GM20000 (cell line): Measurements from ENCODE around the gene MEIOSIN.

Source experiments
- DNase-seq: peaks from one replicate; pipeline ENCODE4 v3.0.0; 2012; ENCODE audit warnings: low spot score
- CTCF ChIP-seq: IDR thresholded peaks from 2 replicates; pipeline ENCODE4 v1.5.1; 2012; ENCODE audit warnings: mild to moderate bottlenecking, control low read depth; ENCODE audit errors: extremely low read depth, missing control alignments

MEIOSIN gene

GRCh38 chr19:45763691-45764294, 30.6 kb downstream of the MEIOSIN start:
- no peak for DNase-seq
- no peak for TF ChIP-seq CTCF

DNA sequence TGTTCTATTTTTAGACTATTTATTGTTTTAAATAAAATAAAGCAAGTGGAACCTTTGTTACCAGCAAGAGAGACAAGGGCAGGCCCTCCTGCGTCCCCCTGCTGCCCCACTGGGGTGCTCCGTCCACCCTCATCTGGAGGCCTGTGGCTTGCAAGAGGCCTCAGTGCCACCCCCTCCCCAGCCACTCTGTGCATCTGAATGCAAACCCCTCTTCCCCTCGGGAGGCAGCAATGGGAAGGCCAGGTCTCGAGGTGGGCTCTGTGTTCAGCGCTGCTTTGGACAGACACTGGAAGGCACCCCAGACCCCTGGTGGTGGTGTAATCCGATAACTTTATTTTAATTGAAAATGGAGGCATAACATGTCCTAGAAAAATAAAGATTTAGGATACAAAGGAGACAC, 31.2 kb downstream of the MEIOSIN start:
- no peak for DNase-seq
- no peak for TF ChIP-seq CTCF

DNA sequence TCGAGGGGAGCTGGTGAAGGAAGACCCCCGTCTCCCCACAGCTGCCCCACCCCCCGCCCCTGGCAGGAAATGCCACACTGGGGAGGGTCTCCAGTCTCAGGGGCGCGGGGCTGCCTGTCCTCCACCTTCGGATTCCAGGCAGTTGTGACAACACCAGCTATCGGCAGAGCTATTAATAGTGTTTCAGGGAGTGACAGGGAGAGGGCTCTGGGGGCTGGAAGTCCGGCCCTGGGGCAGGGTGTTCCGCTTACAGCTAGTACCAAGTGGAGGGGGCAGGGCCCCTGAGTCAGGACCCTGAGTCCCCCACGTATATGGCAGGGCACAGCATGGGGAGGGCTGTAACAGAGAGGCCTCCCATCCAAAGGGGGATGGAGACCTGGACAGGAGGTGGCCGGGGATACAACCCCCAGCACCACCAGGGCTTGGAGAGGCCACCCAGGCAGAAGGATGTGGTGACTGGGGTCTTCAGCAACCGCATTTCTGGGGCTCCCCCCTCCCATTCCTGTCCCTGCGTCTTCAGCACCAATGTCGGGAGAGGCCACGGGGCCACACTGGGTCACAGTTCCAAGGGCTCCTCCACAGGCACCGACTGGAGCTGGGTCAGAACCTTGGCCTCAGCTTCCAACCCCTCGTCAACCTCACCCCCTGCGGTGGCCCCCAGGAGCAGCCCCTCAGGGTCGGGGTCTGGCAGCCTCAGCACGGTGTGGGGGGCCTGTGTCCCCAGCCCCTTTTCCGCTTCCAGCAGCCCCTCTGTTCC, 31.9 kb downstream of the MEIOSIN start:
- TF ChIP-seq CTCF, result no peak
- DNase-seq, result no peak

- DNase-seq, result no peak
- no peak for TF ChIP-seq CTCF
Measured at GRCh38 chr19:45765702-45766295, 32.6 kb downstream of the MEIOSIN start.

- no peak for TF ChIP-seq CTCF
- DNase-seq, result no peak
Measured at GRCh38 chr19:45766296-45766868, 33.1 kb downstream of the MEIOSIN start.

DNA sequence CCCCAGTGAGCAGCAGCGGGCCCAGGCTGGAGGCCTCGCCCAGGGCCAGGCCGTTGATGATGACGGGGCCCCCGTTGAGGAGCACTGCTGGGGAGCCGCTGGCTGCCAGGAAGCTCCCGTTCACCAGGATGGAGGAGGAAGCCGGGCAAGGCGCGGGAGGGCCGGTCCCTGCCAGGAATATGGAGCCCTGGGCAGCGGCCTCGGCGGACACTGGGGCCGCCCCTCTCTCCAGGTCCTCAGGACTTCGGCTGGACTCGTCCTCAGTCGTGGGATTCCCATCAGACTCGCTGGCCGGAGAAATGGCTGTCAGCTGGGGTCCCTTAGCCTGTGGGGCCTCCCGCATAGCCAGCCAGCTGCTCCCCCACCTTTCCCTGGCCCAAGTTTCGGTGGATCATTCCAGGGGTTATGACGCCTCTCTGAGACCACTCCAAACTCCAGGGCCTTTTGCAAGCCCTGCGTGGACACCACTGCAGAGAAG, 33.7 kb downstream of the MEIOSIN start:
- no peak for TF ChIP-seq CTCF
- no peak for DNase-seq

DNA sequence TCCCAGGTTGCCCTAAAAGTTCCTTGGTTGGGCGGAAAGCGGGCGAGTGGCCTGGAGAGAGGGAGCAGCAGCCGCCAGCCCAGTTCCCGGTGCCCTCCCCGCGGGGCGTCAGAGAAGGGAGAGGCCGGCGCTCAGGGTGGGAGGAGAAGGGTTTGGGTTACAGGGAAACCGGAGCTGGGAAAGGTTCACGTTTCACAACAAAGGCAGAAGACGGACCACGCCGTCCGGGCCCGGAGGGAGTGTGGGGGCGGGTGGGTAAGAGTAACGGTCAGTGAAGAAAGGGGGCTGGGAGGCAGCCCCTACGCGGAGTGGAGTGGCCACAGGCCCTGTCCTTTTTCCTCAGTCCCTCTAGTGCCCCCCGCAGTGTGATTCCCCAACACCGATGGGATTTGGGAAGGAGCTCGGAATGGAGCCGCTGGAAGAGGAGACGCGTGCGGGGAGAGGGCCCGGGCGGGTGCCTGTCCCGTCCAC, 34.2 kb downstream of the MEIOSIN start:
- no peak for TF ChIP-seq CTCF
- peak; percentile 43 for DNase-seq
